ENCODE measurements around the gene ZNF710.

- no peak for TF ChIP-seq CTCF (conservative IDR thresholded peaks at IDR 0.05; ENCODE audit: low read depth in 2 of 2)
- TF ChIP-seq EZH2 (IDR thresholded peaks at IDR 0.05; ENCODE audit: low read depth, unreplicated experiment) = no peak
- TF ChIP-seq CREB1 (CRISPR knock-in tag; IDR thresholded peaks at IDR 0.05; ENCODE audit: low read depth) = no peak
- TF ChIP-seq POLR2AphosphoS5 (IDR thresholded peaks at IDR 0.05; ENCODE audit: low read depth) = no peak
- TF ChIP-seq EZH2phosphoT487 (IDR thresholded peaks at IDR 0.05; ENCODE audit: unreplicated experiment) = no peak
These were observed 98.1 kb downstream of the ZNF710 start for GRCh38 chr15:90099072-90099867.
